Ovary (tissue), 9 donors: Measurements from ENCODE around the gene ZNF609. TPM values are rescaled to one million over a fixed set of nuclear protein-coding genes. Genes with fewer than 3 reads are reported as not detected.

Experiments used
- DNase-seq, 5 donors: peaks; one replicate each; pipeline ENCODE4 v3.0.0-alpha.2; 2019 to 2020
- H3K27ac ChIP-seq, 2 donors: fragments of 200-600 bp; one replicate each; pipeline versions ENCODE4 v1.5.1 to v1.8.0; 2019 to 2022
- H3K27me3 ChIP-seq: fragments of 200-600 bp; one replicate; pipeline ENCODE4 v1.8.0; 2022
- H3K36me3 ChIP-seq: fragments of 200-600 bp; sonication (generic); one replicate; pipeline ENCODE4 v1.5.1; 2019
- H3K4me1 ChIP-seq: one replicate; pipeline ENCODE4 v1.8.1; 2013; ENCODE audit warnings: mild to moderate bottlenecking, moderate library complexity; ENCODE audit not compliant: insufficient read depth
- H3K4me3 ChIP-seq: fragments of 200-600 bp; sonication (generic); one replicate; pipeline ENCODE4 v1.5.1; 2017
- H3K9me3 ChIP-seq, 2 donors: fragments of 200-600 bp in 1 of 2; sonication (generic) in 1 of 2; one replicate each; pipeline versions ENCODE4 v1.5.1 to v1.8.1; 2013 to 2019; ENCODE audit warnings: mild to moderate bottlenecking in 1 of 2, moderate library complexity in 1 of 2
- EP300 ChIP-seq: sonication (generic); formaldehyde crosslinking; IDR thresholded peaks from one replicate; pipeline ENCODE4 v1.6.1; 2017; ENCODE audit warnings: antibody characterized with exemption
- POLR2A ChIP-seq: fragments of 450-650 bp; IDR thresholded peaks from one replicate; pipeline ENCODE4 v1.6.1; 2017; ENCODE audit warnings: antibody characterized with exemption, mild to moderate bottlenecking, moderate library complexity
- WGBS, 3 donors: extraction: QIAGEN DNeasy Blood & Tissue Kit in 1 of 3; methylation state at CpG; one replicate each; pipeline versions ENCODE4 v1.1.5 to v1.1.7; 2013 to 2017; 5-methylcytosine and 5-hydroxymethylcytosine counted together
- intact Hi-C, 4 donors: fragments of 100-400 bp; cut with DNase I; formaldehyde crosslinking; loops; one replicate each; pipeline versions ENCODE4 v1.11.0 to v1.15.1; 2022 to 2023
- polyA plus RNA-seq, 2 donors: library from polyadenylated mRNA; stranded (reverse); fragments of 200-250 nt in 1 of 2; fragments of 350-450 nt in 1 of 2; fragmentation: Illumina TruSeq in 1 of 2; extraction: RNeasy Lipid Tissue Mini Kit (QIAGEN cat#74804) in 1 of 2; gene quantifications; one replicate each; pipeline ENCODE4 v1.2.3, GENCODE V29; 2013 to 2014
- total RNA-seq, 7 donors: library from RNA; depleted of rRNA in 2 of 7; stranded (reverse); fragments of >200 nt in 2 of 7; fragmentation: NEBNext Ultra II Directional in 3 of 7; extraction: Animal tissue kit (Norgen Biotek cat#: 25700) in 3 of 7; gene quantifications; one replicate each; pipeline versions ENCODE4 v1.1.0 to v1.2.4, GENCODE V29; 2016 to 2023
- TF ChIP-seq, protein P1 (sequence below), 3 donors: fragments of 450-650 bp in 2 of 3; fragments of 200-600 bp in 1 of 3; IDR thresholded peaks; one replicate each; pipeline versions ENCODE4 v1.5.1 to v1.8.0; 2016 to 2022; ENCODE audit warnings: antibody characterized with exemption in 3 of 3, mild to moderate bottlenecking in 1 of 3
- donor health status: DM: no; HTN: no; CAD: no; lungs with moderate emphysema.
- donor health status: DM: no; HTN: no; CAD: no.
- donor health status: Bipolar disorder and iron deficiency.
- donor health status: DM: yes; HTN: yes; CAD: no.
- donor health status: DM: no; HTN: no; CAD: no.
- donor health status: DM: yes; HTN: yes; CAD: no.

The ZNF609 gene
- total and polyA plus RNA-seq, 9 donors: 18.4 to 63.6 (median 40.7) TPM

DNA sequence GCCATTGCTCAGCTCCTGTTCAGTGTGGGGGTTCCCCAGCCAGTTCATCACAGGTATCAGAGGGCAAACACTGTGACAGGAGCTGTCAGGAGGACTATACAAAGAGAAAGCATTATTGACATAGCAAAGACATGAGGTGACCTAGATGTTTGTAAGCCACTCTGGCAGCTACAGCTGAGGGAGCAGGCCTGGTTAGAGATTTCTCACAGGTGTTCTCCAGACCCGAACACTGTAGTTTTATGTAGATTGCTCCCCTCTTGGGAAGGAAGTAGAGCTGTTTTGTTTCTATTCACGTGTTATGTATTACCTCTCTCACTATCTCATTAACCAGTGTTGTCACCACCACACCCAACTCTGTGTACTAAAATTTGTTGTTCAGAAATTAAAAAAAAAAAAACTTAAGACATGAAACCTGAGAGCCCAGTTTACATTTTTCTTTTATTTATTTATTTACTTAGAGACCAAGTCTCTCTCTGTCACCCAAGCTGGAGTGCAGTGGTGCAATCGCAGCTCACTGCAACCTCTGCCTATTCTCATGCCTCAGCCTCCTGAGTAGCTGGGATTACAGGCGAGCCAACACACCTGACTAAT is 191.3 kb downstream of the ZNF609 start:
- intact Hi-C loops: no loop called here
- TF ChIP-seq, protein P1, sequence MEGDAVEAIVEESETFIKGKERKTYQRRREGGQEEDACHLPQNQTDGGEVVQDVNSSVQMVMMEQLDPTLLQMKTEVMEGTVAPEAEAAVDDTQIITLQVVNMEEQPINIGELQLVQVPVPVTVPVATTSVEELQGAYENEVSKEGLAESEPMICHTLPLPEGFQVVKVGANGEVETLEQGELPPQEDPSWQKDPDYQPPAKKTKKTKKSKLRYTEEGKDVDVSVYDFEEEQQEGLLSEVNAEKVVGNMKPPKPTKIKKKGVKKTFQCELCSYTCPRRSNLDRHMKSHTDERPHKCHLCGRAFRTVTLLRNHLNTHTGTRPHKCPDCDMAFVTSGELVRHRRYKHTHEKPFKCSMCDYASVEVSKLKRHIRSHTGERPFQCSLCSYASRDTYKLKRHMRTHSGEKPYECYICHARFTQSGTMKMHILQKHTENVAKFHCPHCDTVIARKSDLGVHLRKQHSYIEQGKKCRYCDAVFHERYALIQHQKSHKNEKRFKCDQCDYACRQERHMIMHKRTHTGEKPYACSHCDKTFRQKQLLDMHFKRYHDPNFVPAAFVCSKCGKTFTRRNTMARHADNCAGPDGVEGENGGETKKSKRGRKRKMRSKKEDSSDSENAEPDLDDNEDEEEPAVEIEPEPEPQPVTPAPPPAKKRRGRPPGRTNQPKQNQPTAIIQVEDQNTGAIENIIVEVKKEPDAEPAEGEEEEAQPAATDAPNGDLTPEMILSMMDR (IDR thresholded peaks at IDR 0.05): no peak
- TF ChIP-seq POLR2A (no peak), EP300 (no peak)
- Histone ChIP-seq H3K4me3 (no peak overlapping the region), H3K9me3 (no peaks in the 10 kb centered on the region), H3K4me1 (no peaks in the 10 kb centered on the region), H3K36me3 (no peaks in the 10 kb centered on the region), H3K27ac (no peak overlapping the region), H3K27me3 (no peaks in the 10 kb centered on the region)
- WGBS, 3 donors: 70 to 79% (median 74%) methylated on average over 4 of the region's 4 CpGs
- DNase-seq: no peak

DNA sequence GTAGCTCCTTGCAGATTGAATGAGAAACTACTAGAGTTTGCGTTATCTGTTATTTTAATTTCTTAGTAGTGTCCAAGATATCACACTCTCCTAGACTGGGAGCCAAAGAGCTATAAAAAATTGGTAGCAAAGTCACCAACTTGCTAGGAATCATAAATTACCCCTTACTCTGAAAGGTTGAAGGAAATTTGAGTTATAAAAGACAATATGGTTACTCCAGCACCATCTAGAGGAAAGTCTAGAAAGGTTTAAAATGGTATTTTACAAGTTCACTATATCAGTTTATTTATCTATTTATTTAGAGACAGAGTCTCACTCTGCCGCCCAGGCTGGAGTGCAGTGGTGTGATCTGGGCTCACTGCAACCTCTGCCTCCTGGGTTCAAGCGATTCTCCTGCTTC is 193.4 kb downstream of the ZNF609 start:
- TF ChIP-seq POLR2A (no peak), EP300 (no peak)
- TF ChIP-seq, protein P1 (IDR thresholded peaks at IDR 0.05): peak in 1 of 3 donors; percentile 19
- WGBS, 3 donors: 59 to 63% (median 63%) methylated on average over 3 of the region's 3 CpGs
- H3K27me3 ChIP-seq: no peaks in the 10 kb centered on the region
- no peaks in the 10 kb centered on the region for H3K36me3 ChIP-seq
- H3K27ac ChIP-seq: no peak overlapping the region
- DNase-seq: no peak
- intact Hi-C loops: no loop called here
- H3K4me1 ChIP-seq: no peaks in the 10 kb centered on the region
- H3K4me3 ChIP-seq: no peak overlapping the region
- no peaks in the 10 kb centered on the region for H3K9me3 ChIP-seq

DNA sequence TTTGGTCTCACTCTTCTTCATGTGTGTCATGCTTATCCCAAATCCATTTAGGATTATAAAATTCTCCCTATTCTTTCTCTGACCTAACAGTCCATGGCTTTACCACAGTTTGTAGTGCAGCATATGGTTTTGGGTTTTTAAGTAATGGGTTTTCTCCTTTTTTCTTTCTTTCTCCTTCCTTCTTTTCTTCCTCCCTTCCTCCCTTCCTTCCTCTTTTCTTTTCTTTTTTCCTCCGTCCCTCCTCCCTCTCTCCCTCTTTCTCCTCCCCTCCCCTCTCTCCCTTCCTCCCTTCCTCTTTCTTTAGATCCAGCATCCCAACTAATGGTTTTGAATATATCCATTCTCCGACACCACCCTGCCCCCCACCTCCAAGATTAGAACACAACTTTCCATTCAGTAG is 196.1 kb downstream of the ZNF609 start:
- H3K9me3 ChIP-seq: no peaks in the 10 kb centered on the region
- H3K4me1 ChIP-seq: no peaks in the 10 kb centered on the region
- H3K27ac ChIP-seq: no peak overlapping the region
- H3K27me3 ChIP-seq: no peaks in the 10 kb centered on the region
- TF ChIP-seq EP300 (no peak), POLR2A (no peak)
- TF ChIP-seq, protein P1 (IDR thresholded peaks at IDR 0.05): no peak
- 90 to 95% (median 94%) methylated on average over 2 of the region's 2 CpGs for WGBS, 3 donors
- H3K36me3 ChIP-seq: no peaks in the 10 kb centered on the region
- DNase-seq: no peak
- intact Hi-C loops: no loop called here
- H3K4me3 ChIP-seq: no peak overlapping the region

DNA sequence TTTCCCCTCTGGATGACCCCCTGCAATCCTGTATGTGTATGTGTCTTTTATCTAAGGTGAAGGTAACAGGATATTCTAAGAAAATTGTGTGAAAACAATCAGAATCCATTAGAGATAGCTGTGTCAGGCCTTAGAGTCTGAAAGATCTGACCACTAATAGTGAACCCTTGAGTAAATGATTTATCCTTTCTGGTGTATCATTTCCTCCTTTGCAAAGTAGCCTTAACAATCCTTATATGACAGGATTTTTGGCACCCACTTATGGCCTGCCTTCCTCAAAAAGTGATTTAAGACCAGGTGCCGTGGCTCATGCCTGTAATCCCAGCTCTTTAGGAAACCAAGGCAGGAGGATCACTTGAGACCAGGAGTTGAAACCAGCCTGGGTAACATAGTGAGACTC is 204.8 kb downstream of the ZNF609 start:
- Histone ChIP-seq H3K36me3 (no peaks in the 10 kb centered on the region), H3K27me3 (no peaks in the 10 kb centered on the region), H3K4me1 (no peaks in the 10 kb centered on the region), H3K27ac (no peak overlapping the region), H3K4me3 (no peak overlapping the region), H3K9me3 (no peaks in the 10 kb centered on the region)
- TF ChIP-seq, protein P1 (IDR thresholded peaks at IDR 0.05): no peak
- no peak for TF ChIP-seq EP300
- no peak for TF ChIP-seq POLR2A
- intact Hi-C loops: no loop called here
- no peak for DNase-seq
- WGBS, 3 donors: 84 to 96% (median 89%) methylated on average over 1 of the region's 1 CpG
